ENCODE results near the gene ARR3. TPM values are rescaled to one million over a fixed set of nuclear protein-coding genes. Genes with fewer than 3 reads are reported as not detected.

Gene ARR3
- polyA plus RNA-seq, 3 donors = not detected

- Mint-ChIP-seq H3K27me3 (ENCODE audit: low read depth in 3 of 3) (peaks cover 0 to 2% (median 1%) of the 10 kb centered on the region in 3 donors), H3K4me1 (no peaks in the 10 kb centered on the region), H3K36me3 (peaks cover 6 to 9% of the 10 kb centered on the region in 2 donors), H3K27ac (no peak overlapping the region), H3K9me3 (peaks cover 0 to 6% (median 2%) of the 10 kb centered on the region in 7 donors), H3K4me3 (no peak overlapping the region)
- no CpG with 5 or more reads among the region's 3 CpGs for WGBS (ENCODE audit: insufficient coverage)
- H3K4me3 ChIP-seq (replicated peaks in 1 of 3; ENCODE audit: low read depth in 2 of 3, low read length in 3 of 3) = no peak overlapping the region
- no peaks in the 10 kb centered on the region for H3K4me1 ChIP-seq (ENCODE audit: control insufficient read depth in 1 of 2, insufficient read depth in 2 of 2, low read length in 2 of 2)
- no peaks in the 10 kb centered on the region for H4K20me1 ChIP-seq (ENCODE audit: insufficient read depth, low read length)
- no peaks in the 10 kb centered on the region for H3K9me3 ChIP-seq (replicated peaks in 1 of 2; ENCODE audit: control insufficient read depth in 1 of 2, insufficient read depth in 1 of 2, low read length in 2 of 2)
- H3K27me3 ChIP-seq (ENCODE audit: control insufficient read depth in 2 of 2, insufficient read depth in 2 of 2, low read length in 2 of 2) = no peaks in the 10 kb centered on the region
- TF ChIP-seq CTCF (IDR thresholded peaks at IDR 0.05) = no peak
- H3K36me3 ChIP-seq (replicated peaks in 1 of 2; ENCODE audit: control insufficient read depth in 1 of 2, insufficient read depth in 2 of 2, low read length in 2 of 2) = no peaks in the 10 kb centered on the region
- H3K9ac ChIP-seq (ENCODE audit: insufficient read depth, low read length, poor library complexity, severe bottlenecking) = no peak overlapping the region
- no peak overlapping the region for H2AFZ ChIP-seq (ENCODE audit: insufficient read depth, low read depth, low read length, poor library complexity, severe bottlenecking)
- no peak overlapping the region for H3K4me2 ChIP-seq (replicated peaks; ENCODE audit: extremely low read depth, low read length, poor library complexity, severe bottlenecking)
- no peak overlapping the region for H3K27ac ChIP-seq (ENCODE audit: low read depth in 1 of 2, low read length in 2 of 2)
- intact Hi-C loops (cut with micrococcal nuclease) = no loop called here
- no peak for DNase-seq
- H3K79me2 ChIP-seq (ENCODE audit: insufficient read depth, low read length) = no peaks in the 10 kb centered on the region
Measured at GRCh38 chrX:70279081-70279480, 10.9 kb downstream of the ARR3 start.

- Histone ChIP-seq H4K20me1 (ENCODE audit: insufficient read depth, low read length) (no peaks in the 10 kb centered on the region), H3K9me3 (replicated peaks in 1 of 2; ENCODE audit: control insufficient read depth in 1 of 2, insufficient read depth in 1 of 2, low read length in 2 of 2) (no peaks in the 10 kb centered on the region), H3K4me2 (replicated peaks; ENCODE audit: extremely low read depth, low read length, poor library complexity, severe bottlenecking) (no peak overlapping the region), H2AFZ (ENCODE audit: insufficient read depth, low read depth, low read length, poor library complexity, severe bottlenecking) (no peak overlapping the region), H3K4me3 (replicated peaks in 1 of 3; ENCODE audit: low read depth in 2 of 3, low read length in 3 of 3) (no peak overlapping the region), H3K4me1 (ENCODE audit: control insufficient read depth in 1 of 2, insufficient read depth in 2 of 2, low read length in 2 of 2) (no peaks in the 10 kb centered on the region), H3K27ac (ENCODE audit: low read depth in 1 of 2, low read length in 2 of 2) (no peak overlapping the region), H3K9ac (ENCODE audit: insufficient read depth, low read length, poor library complexity, severe bottlenecking) (no peak overlapping the region), H3K36me3 (replicated peaks in 1 of 2; ENCODE audit: control insufficient read depth in 1 of 2, insufficient read depth in 2 of 2, low read length in 2 of 2) (peaks cover under 1 to 3% of the 10 kb centered on the region in 2 donors), H3K79me2 (ENCODE audit: insufficient read depth, low read length) (no peaks in the 10 kb centered on the region), H3K27me3 (ENCODE audit: control insufficient read depth in 2 of 2, insufficient read depth in 2 of 2, low read length in 2 of 2) (no peaks in the 10 kb centered on the region)
- Mint-ChIP-seq H3K27ac (no peak overlapping the region), H3K27me3 (ENCODE audit: low read depth in 3 of 3) (peaks cover 0 to 2% (median 1%) of the 10 kb centered on the region in 3 donors), H3K36me3 (peaks cover 12 to 21% of the 10 kb centered on the region in 2 donors), H3K4me3 (no peak overlapping the region), H3K4me1 (no peaks in the 10 kb centered on the region), H3K9me3 (peaks cover 0 to 6% (median 2%) of the 10 kb centered on the region in 7 donors)
- 100% methylated on average over 2 of the region's 3 CpGs for WGBS (ENCODE audit: insufficient coverage)
- intact Hi-C loops (cut with micrococcal nuclease) = no loop called here
- no peak for TF ChIP-seq CTCF (IDR thresholded peaks at IDR 0.05)
- no peak for DNase-seq
Measured at GRCh38 chrX:70280573-70280972, 12.4 kb downstream of the ARR3 start.

All from CD14-positive monocyte (primary cell).